ENCODE data around the gene ATP13A1. TPM values are rescaled to one million over a fixed set of nuclear protein-coding genes. Genes with fewer than 3 reads are reported as not detected.

ATP13A1 gene
- total RNA-seq, 1 experiment from 2014 or later: 41.1 TPM

GRCh38 chr19:19654441-19654840, 9.0 kb downstream of the ATP13A1 start:
- Histone ChIP-seq H3K9me3 (ENCODE audit: insufficient read depth, low read depth) (no peaks in the 10 kb centered on the region), H3K4me2 (no peak overlapping the region), H3K9me2 (ENCODE audit: insufficient read depth) (no peaks in the 10 kb centered on the region), H2AFZ (no peak overlapping the region), H3K79me2 (ENCODE audit: low read depth) (0 out of 2 replicates have a peak, but pooled peaks cover under 1% of the 10 kb centered on the region), H3K4me3 (no peak overlapping the region), H3K27me3 (ENCODE audit: insufficient read depth, low read depth) (no peaks in the 10 kb centered on the region), H4K20me1 (ENCODE audit: insufficient read depth) (no peaks in the 10 kb centered on the region), H3K27ac (no peak overlapping the region), H3K4me1 (replicated peaks; ENCODE audit: insufficient read depth) (no peaks in the 10 kb centered on the region), H3F3A (ENCODE audit: insufficient read depth, low read depth) (no peaks in the 10 kb centered on the region), H3K36me3 (ENCODE audit: low read depth) (peaks cover 29% of the 10 kb centered on the region; the same call in 1 of the 2 replicates)
- intact Hi-C loops (cut with micrococcal nuclease; ENCODE audit: unreplicated experiment): no loop called here
- POLR2A ChIA-PET (ENCODE audit: unreplicated experiment): interaction anchor here (0.6 kb wide), 1 partner anchor 560 kb away, joined by 7 read pairs; no protein-coding TSS in a partner anchor
- no TSS peak for BruUV-seq (replicated peaks)
- TF ChIP-seq CTCF (conservative IDR thresholded peaks at IDR 0.05): no peak
- TF ChIP-seq EZH2 (IDR thresholded peaks at IDR 0.05; ENCODE audit: low read depth): no peak
- no peak for DNase-seq
- CTCF ChIA-PET: no interaction called here

GRCh38 chr19:19653597-19654147, 9.8 kb downstream of the ATP13A1 start:
- Histone ChIP-seq H3K4me2 (no peak overlapping the region), H3K9me3 (ENCODE audit: insufficient read depth, low read depth) (no peaks in the 10 kb centered on the region), H3K4me1 (replicated peaks; ENCODE audit: insufficient read depth) (no peaks in the 10 kb centered on the region), H3K4me3 (no peak overlapping the region), H3K27me3 (ENCODE audit: insufficient read depth, low read depth) (no peaks in the 10 kb centered on the region), H3F3A (ENCODE audit: insufficient read depth, low read depth) (no peaks in the 10 kb centered on the region), H3K36me3 (ENCODE audit: low read depth) (peaks cover 28% of the 10 kb centered on the region; the same call in 1 of the 2 replicates), H4K20me1 (ENCODE audit: insufficient read depth) (no peaks in the 10 kb centered on the region), H3K9me2 (ENCODE audit: insufficient read depth) (no peaks in the 10 kb centered on the region), H2AFZ (no peak overlapping the region), H3K79me2 (ENCODE audit: low read depth) (no peaks in the 10 kb centered on the region), H3K27ac (no peak overlapping the region)
- ChIA-PET CTCF (no interaction called here), POLR2A (ENCODE audit: unreplicated experiment) (no interaction called here)
- BruUV-seq (replicated peaks): no TSS peak
- no peak for DNase-seq
- intact Hi-C loops (cut with micrococcal nuclease; ENCODE audit: unreplicated experiment): no loop called here
- TF ChIP-seq CTCF (conservative IDR thresholded peaks at IDR 0.05) (no peak), EZH2 (IDR thresholded peaks at IDR 0.05; ENCODE audit: low read depth) (no peak)

GRCh38 chr19:19652482-19653295, 10.8 kb downstream of the ATP13A1 start:
- Histone ChIP-seq H3K4me3 (no peak overlapping the region), H3K9me3 (ENCODE audit: insufficient read depth, low read depth) (no peaks in the 10 kb centered on the region), H2AFZ (no peak overlapping the region), H4K20me1 (ENCODE audit: insufficient read depth) (no peaks in the 10 kb centered on the region), H3K9me2 (ENCODE audit: insufficient read depth) (no peaks in the 10 kb centered on the region), H3K4me2 (no peak overlapping the region), H3F3A (ENCODE audit: insufficient read depth, low read depth) (no peaks in the 10 kb centered on the region), H3K36me3 (ENCODE audit: low read depth) (peaks cover 24% of the 10 kb centered on the region; the same call in 1 of the 2 replicates), H3K4me1 (replicated peaks; ENCODE audit: insufficient read depth) (no peaks in the 10 kb centered on the region), H3K79me2 (ENCODE audit: low read depth) (no peaks in the 10 kb centered on the region), H3K27me3 (ENCODE audit: insufficient read depth, low read depth) (no peaks in the 10 kb centered on the region), H3K27ac (no peak overlapping the region)
- ChIA-PET CTCF (no interaction called here), POLR2A (ENCODE audit: unreplicated experiment) (no interaction called here)
- DNase-seq: no peak
- no peak for TF ChIP-seq EZH2 (IDR thresholded peaks at IDR 0.05; ENCODE audit: low read depth)
- TF ChIP-seq CTCF (conservative IDR thresholded peaks at IDR 0.05): no peak
- intact Hi-C loops (cut with micrococcal nuclease; ENCODE audit: unreplicated experiment): no loop called here
- BruUV-seq (replicated peaks): no TSS peak
